HepG2 (cell line): Measurements from ENCODE around the gene CRYGA. TPM values are rescaled to one million over a fixed set of nuclear protein-coding genes. Genes with fewer than 3 reads are reported as not detected.
A peak's percentile ranks its signal among the peaks of the same experiment; 100 is the strongest.

Experiments used
- MIXL1 ChIP-seq: IDR thresholded peaks from 2 replicates; pipeline ENCODE4 v1.6.1; 2016
- SAP130 ChIP-seq: IDR thresholded peaks from 2 replicates; pipeline ENCODE4 v1.6.1; 2016; ENCODE audit warnings: low read depth
- SMARCE1 ChIP-seq: fragments of 450-650 bp; IDR thresholded peaks from 2 replicates; pipeline ENCODE4 v1.6.1; 2017; ENCODE audit warnings: borderline replicate concordance
- SOX13 ChIP-seq, 3 experiments: fragments of 450-650 bp in 1 of 3; sonication (generic) in 1 of 3; formaldehyde crosslinking in 1 of 3; IDR thresholded peaks in 2 of 3; conservative IDR thresholded peaks in 1 of 3; 2 replicates each; pipeline versions ENCODE4 v1.5.0 to v1.6.1; 2016 to 2020; ENCODE audit warnings: antibody characterized with exemption in 1 of 3, mild to moderate bottlenecking in 1 of 3, missing compliant biosample characterization in 1 of 3, missing genetic modification reagents in 1 of 3, moderate library complexity in 1 of 3
- SRF ChIP-seq: IDR thresholded peaks from 2 replicates; pipeline ENCODE4 v1.6.1; 2011; ENCODE audit warnings: mild to moderate bottlenecking, low read depth, low read length, moderate library complexity
- ZKSCAN8 ChIP-seq: IDR thresholded peaks from 2 replicates; pipeline ENCODE4 v1.6.1; 2016; ENCODE audit warnings: borderline replicate concordance, missing genetic modification reagents, missing compliant biosample characterization
- ZMYM2 ChIP-seq: sonication (generic); formaldehyde crosslinking; IDR thresholded peaks from 2 replicates; pipeline ENCODE4 v1.8.0; 2022; ENCODE audit warnings: mild to moderate bottlenecking, missing genetic modification reagents
- ZMYM4 ChIP-seq: sonication (generic); formaldehyde crosslinking; IDR thresholded peaks from 2 replicates; pipeline ENCODE4 v1.8.1; 2023; ENCODE audit warnings: mild to moderate bottlenecking, missing genetic modification reagents
- ZNF136 ChIP-seq: sonication (generic); formaldehyde crosslinking; IDR thresholded peaks from 2 replicates; pipeline ENCODE4 v1.8.1; 2022; ENCODE audit warnings: low read depth, mild to moderate bottlenecking, moderate library complexity, missing genetic modification reagents
- ZNF382 ChIP-seq: sonication (generic); formaldehyde crosslinking; IDR thresholded peaks from 2 replicates; pipeline ENCODE4 v1.5.0; 2020; ENCODE audit warnings: missing genetic modification reagents, mild to moderate bottlenecking, borderline replicate concordance
- polyA plus RNA-seq, 8 experiments: library from polyadenylated mRNA; depleted of rRNA in 3 of 8; stranded (reverse) in 7 of 8; unstranded in 1 of 8; fragments of >200 nt; fragmentation: Illumina TruSeq in 4 of 8; extraction: Trizol in 4 of 8; gene quantifications; 2 replicates each; pipeline versions ENCODE4 v1.2.1 to v1.2.3, GENCODE V29; 2011 to 2016; ENCODE audit warnings: low read depth in 4 of 8, missing spikeins in 1 of 8, mixed read lengths in 1 of 8; ENCODE audit not compliant: insufficient read depth in 1 of 8
- total RNA-seq, 5 experiments: library from RNA; depleted of rRNA; stranded (reverse); fragments of >200 nt; fragmentation: Illumina TruSeq; extraction: Trizol; gene quantifications; 2 replicates each; pipeline ENCODE4 v1.2.3, GENCODE V29; 2016; ENCODE audit warnings: low read depth in 1 of 5
- TF ChIP-seq, protein P1 (sequence below): sonication (generic); formaldehyde crosslinking; IDR thresholded peaks from 2 replicates; pipeline ENCODE4 v1.8.0; 2022; ENCODE audit warnings: missing genetic modification reagents, mild to moderate bottlenecking, borderline replicate concordance
- TF ChIP-seq, protein P2 (sequence below): sonication (generic); formaldehyde crosslinking; IDR thresholded peaks from 2 replicates; pipeline ENCODE4 v1.8.0; 2022; ENCODE audit warnings: mild to moderate bottlenecking, missing genetic modification reagents, borderline replicate concordance
- TF ChIP-seq, protein P3 (sequence below): sonication (generic); formaldehyde crosslinking; IDR thresholded peaks from 2 replicates; pipeline ENCODE4 v1.4.0; 2020; ENCODE audit warnings: low read depth, mild to moderate bottlenecking, missing genetic modification reagents
- TF ChIP-seq, protein P4 (sequence below): sonication (generic); formaldehyde crosslinking; IDR thresholded peaks from 2 replicates; pipeline ENCODE4 v1.5.0; 2020; ENCODE audit warnings: missing genetic modification reagents

Gene CRYGA
- total and polyA plus RNA-seq, 2 of the 13 experiments (the other 11 are each of a cell fraction or from before 2014, with no cell fraction given) = not detected

DNA sequence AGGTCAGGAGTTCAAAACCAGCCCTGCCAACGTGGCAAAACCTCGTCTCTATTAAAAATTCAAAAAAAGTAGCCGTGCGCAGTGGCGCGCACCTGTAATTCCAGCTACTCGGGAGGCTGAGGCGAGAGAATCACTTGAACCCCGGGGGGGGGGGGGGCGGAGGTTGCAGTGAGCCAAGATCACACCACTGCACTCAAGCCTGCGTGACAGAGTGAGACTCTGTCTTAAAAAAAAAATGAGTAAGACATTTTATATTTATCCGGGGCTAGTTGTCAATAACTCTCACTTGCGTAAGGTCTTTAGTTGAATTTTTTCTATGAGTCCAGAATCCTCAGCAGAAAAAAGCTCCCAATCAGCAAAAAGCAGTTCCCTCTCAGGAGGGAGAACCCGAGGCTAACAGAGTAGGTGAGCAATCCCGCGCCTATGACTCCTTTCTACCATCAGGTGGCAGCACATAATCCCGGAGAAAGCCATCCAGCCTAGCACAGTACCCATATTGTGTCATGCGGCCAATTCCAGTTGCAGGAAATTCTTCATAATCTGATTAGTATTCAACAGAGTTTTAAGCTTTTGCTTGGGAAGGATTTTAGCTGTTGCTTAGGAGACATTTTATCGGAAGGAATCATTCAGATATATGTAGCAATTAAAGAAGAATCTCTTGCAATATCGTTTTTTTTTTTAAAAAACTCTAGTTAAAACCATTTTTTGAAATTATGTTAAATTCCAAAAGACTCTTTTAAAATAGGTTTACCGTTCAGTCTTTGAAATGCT lies 11.9 kb upstream of the CRYGA start (continued):
- TF ChIP-seq SOX13 (IDR thresholded peaks at IDR 0.05) = no peak
- peak in 1 of 2 experiments; percentile 21; a peak in 1 of 4 replicates for TF ChIP-seq SOX13 (CRISPR knock-in tag; conservative IDR thresholded peaks at IDR 0.05 in 1 of 2, IDR thresholded peaks at IDR 0.05 in 1 of 2)
- TF ChIP-seq ZMYM2 (CRISPR knock-in tag) = no peak
- TF ChIP-seq, protein P1, sequence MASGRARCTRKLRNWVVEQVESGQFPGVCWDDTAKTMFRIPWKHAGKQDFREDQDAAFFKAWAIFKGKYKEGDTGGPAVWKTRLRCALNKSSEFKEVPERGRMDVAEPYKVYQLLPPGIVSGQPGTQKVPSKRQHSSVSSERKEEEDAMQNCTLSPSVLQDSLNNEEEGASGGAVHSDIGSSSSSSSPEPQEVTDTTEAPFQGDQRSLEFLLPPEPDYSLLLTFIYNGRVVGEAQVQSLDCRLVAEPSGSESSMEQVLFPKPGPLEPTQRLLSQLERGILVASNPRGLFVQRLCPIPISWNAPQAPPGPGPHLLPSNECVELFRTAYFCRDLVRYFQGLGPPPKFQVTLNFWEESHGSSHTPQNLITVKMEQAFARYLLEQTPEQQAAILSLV (CRISPR knock-in tag) = 0 out of 2 replicates have a peak, but pooled peaks have one; percentile 26
- TF ChIP-seq, protein P2, sequence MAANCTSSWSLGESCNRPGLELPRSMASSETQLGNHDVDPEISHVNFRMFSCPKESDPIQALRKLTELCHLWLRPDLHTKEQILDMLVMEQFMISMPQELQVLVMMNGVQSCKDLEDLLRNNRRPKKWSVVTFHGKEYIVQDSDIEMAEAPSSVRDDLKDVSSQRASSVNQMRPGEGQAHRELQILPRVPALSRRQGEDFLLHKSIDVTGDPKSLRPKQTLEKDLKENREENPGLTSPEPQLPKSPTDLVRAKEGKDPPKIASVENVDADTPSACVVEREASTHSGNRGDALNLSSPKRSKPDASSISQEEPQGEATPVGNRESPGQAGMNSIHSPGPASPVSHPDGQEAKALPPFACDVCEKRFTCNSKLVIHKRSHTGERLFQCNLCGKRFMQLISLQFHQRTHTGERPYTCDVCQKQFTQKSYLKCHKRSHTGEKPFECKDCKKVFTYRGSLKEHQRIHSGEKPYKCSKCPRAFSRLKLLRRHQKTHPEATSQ (CRISPR knock-in tag) = 0 out of 2 replicates have a peak, but pooled peaks have one; percentile 19
- TF ChIP-seq SRF = 0 out of 2 replicates have a peak, but pooled peaks have one; percentile 17
- TF ChIP-seq MIXL1 (CRISPR knock-in tag) = peak; percentile 69
- TF ChIP-seq ZNF136 (CRISPR knock-in tag) = no peak
- TF ChIP-seq ZKSCAN8 (CRISPR knock-in tag) = peak; percentile 59; the same call in 1 of the 2 replicates
- 0 out of 2 replicates have a peak, but pooled peaks have one; percentile 13 for TF ChIP-seq ZMYM4 (CRISPR knock-in tag)
- TF ChIP-seq, protein P3, sequence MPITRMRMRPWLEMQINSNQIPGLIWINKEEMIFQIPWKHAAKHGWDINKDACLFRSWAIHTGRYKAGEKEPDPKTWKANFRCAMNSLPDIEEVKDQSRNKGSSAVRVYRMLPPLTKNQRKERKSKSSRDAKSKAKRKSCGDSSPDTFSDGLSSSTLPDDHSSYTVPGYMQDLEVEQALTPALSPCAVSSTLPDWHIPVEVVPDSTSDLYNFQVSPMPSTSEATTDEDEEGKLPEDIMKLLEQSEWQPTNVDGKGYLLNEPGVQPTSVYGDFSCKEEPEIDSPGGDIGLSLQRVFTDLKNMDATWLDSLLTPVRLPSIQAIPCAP (CRISPR knock-in tag) = no peak
- TF ChIP-seq SAP130 (CRISPR knock-in tag) = peak; percentile 56
- TF ChIP-seq, protein P4, sequence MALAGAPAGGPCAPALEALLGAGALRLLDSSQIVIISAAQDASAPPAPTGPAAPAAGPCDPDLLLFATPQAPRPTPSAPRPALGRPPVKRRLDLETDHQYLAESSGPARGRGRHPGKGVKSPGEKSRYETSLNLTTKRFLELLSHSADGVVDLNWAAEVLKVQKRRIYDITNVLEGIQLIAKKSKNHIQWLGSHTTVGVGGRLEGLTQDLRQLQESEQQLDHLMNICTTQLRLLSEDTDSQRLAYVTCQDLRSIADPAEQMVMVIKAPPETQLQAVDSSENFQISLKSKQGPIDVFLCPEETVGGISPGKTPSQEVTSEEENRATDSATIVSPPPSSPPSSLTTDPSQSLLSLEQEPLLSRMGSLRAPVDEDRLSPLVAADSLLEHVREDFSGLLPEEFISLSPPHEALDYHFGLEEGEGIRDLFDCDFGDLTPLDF = no peak
- TF ChIP-seq SMARCE1 = no peak
- TF ChIP-seq ZNF382 = no peak
